WERI-Rb-1 (cell line): ENCODE results near the gene DHRS1.

Experiments
- DNase-seq: peaks from one replicate; pipeline ENCODE4 v3.0.0-alpha.2; 2020
- H3K27ac ChIP-seq: fragments of 250-450 bp; sonication (Bioruptor Pico); 2 replicates; pipeline ENCODE4 v1.5.1; 2020; ENCODE audit warnings: mild to moderate bottlenecking, moderate library complexity
- H3K27me3 ChIP-seq: fragments of 250-450 bp; sonication (Bioruptor Pico); 2 replicates; pipeline ENCODE4 v1.5.1; 2021; ENCODE audit warnings: mild to moderate bottlenecking, low read depth, moderate library complexity; ENCODE audit not compliant: insufficient read depth, severe bottlenecking
- H3K36me3 ChIP-seq: fragments of 250-450 bp; sonication (Bioruptor Pico); 2 replicates; pipeline ENCODE4 v1.5.1; 2020; ENCODE audit warnings: mild to moderate bottlenecking, moderate library complexity
- H3K4me3 ChIP-seq: 2 replicates; pipeline ENCODE4 v1.5.1; 2011; ENCODE audit warnings: low read depth, mild to moderate bottlenecking, control low read depth, low read length
- H3K9me3 ChIP-seq: fragments of 250-450 bp; sonication (Bioruptor Pico); 2 replicates; pipeline ENCODE4 v1.5.1; 2021; ENCODE audit warnings: mild to moderate bottlenecking, moderate library complexity; ENCODE audit not compliant: severe bottlenecking
- CTCF ChIP-seq: IDR thresholded peaks from 2 replicates; pipeline ENCODE4 v1.5.1; 2011; ENCODE audit warnings: low read depth, mild to moderate bottlenecking, control low read depth, inconsistent platforms, low read length

DHRS1 gene

GRCh38 chr14:24269910-24270536, 29.6 kb downstream of the DHRS1 start:
- H3K27ac ChIP-seq: no peak overlapping the region
- no peak for DNase-seq

GRCh38 chr14:24269368-24269767, 30.2 kb downstream of the DHRS1 start:
- no peak for TF ChIP-seq CTCF
- no peak overlapping the region for H3K4me3 ChIP-seq
- H3K27ac ChIP-seq: no peak overlapping the region
- H3K27me3 ChIP-seq: no peaks in the 10 kb centered on the region
- no peaks in the 10 kb centered on the region for H3K36me3 ChIP-seq
- no peak for DNase-seq
- H3K9me3 ChIP-seq: no peaks in the 10 kb centered on the region

More at GRCh38 chr14:24269910-24270536, 29.6 kb downstream of the DHRS1 start:
- no peaks in the 10 kb centered on the region for H3K36me3 ChIP-seq
- TF ChIP-seq CTCF: no peak
- no peaks in the 10 kb centered on the region for H3K27me3 ChIP-seq
- H3K4me3 ChIP-seq: no peak overlapping the region
- no peaks in the 10 kb centered on the region for H3K9me3 ChIP-seq

DNA sequence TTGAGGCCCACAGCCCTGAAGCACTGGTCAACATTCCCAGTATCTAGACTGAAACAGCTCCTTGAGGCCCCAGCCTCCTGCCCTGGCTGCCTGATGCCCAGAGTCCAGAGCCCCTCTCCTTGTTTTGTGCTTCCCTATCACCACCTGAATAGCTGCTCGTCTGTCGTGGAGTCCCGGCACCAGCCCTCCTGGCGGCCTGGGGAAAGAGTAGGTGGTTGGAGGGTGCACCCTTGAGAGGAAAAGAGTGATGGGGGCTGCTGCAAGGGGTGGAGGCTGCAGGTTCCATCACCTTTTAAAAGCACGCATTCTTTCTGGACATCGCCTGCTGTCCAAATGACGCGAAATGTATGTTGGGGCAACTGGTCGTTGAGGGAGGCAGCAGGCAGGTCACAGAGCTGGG, 31.4 kb downstream of the DHRS1 start:
- no peak overlapping the region for H3K27ac ChIP-seq
- H3K36me3 ChIP-seq: no peaks in the 10 kb centered on the region
- no peaks in the 10 kb centered on the region for H3K27me3 ChIP-seq
- no peak overlapping the region for H3K4me3 ChIP-seq
- TF ChIP-seq CTCF: no peak
- no peaks in the 10 kb centered on the region for H3K9me3 ChIP-seq
- no peak for DNase-seq

- TF ChIP-seq CTCF: no peak
- Histone ChIP-seq H3K36me3 (no peaks in the 10 kb centered on the region), H3K9me3 (no peaks in the 10 kb centered on the region), H3K4me3 (no peak overlapping the region), H3K27me3 (no peaks in the 10 kb centered on the region), H3K27ac (no peak overlapping the region)
- no peak for DNase-seq
Observed at GRCh38 chr14:24267516-24267915, 32.1 kb downstream of the DHRS1 start.

GRCh38 chr14:24266344-24267244, 33.0 kb downstream of the DHRS1 start:
- Histone ChIP-seq H3K4me3 (no peak overlapping the region), H3K36me3 (no peaks in the 10 kb centered on the region), H3K27ac (no peak overlapping the region), H3K27me3 (no peaks in the 10 kb centered on the region), H3K9me3 (no peaks in the 10 kb centered on the region)
- no peak for DNase-seq
- no peak for TF ChIP-seq CTCF
